HEK293T (cell line): ENCODE data around the gene FBXL7.

Experiments used
- CTCF ChIA-PET: fragments of 350-600 bp; formaldehyde crosslinking; extraction: SDS; loops from one replicate; lab custom pipeline; 2021; ENCODE audit warnings: antibody characterized with exemption, inconsistent platforms; lab: Yijun Ruan, JAX
- POLR2A ChIA-PET: fragments of 350-600 bp; formaldehyde crosslinking; extraction: SDS; loops from one replicate; lab custom pipeline; 2020; ENCODE audit warnings: antibody characterized with exemption, inconsistent platforms; lab: Yijun Ruan, JAX
- DNase-seq: peaks from one replicate; pipeline ENCODE4 v3.0.0; 2012; ENCODE audit warnings: mixed read lengths; ENCODE audit errors: extremely low spot score
- ARNT ChIP-seq: fragments of 450-650 bp; IDR thresholded peaks from 2 replicates; pipeline ENCODE4 v1.6.1; 2017; ENCODE audit warnings: mild to moderate bottlenecking
- BHLHE40 ChIP-seq: fragments of 450-650 bp; IDR thresholded peaks from 2 replicates; pipeline ENCODE4 v1.6.1; 2016; ENCODE audit warnings: mild to moderate bottlenecking, moderate library complexity, borderline replicate concordance
- CTBP1 ChIP-seq: fragments of 450-650 bp; IDR thresholded peaks from 2 replicates; pipeline ENCODE4 v1.6.1; 2016; ENCODE audit warnings: borderline replicate concordance
- ELF4 ChIP-seq: fragments of 450-650 bp; IDR thresholded peaks from 2 replicates; pipeline ENCODE4 v1.6.1; 2017; ENCODE audit warnings: antibody characterized with exemption
- FOXA1 ChIP-seq: fragments of 450-650 bp; IDR thresholded peaks from 2 replicates; pipeline ENCODE4 v1.6.1; 2016; ENCODE audit warnings: mild to moderate bottlenecking
- FOXK2 ChIP-seq: fragments of 450-650 bp; IDR thresholded peaks from 2 replicates; pipeline ENCODE4 v1.6.1; 2016; ENCODE audit warnings: mild to moderate bottlenecking
- FOXM1 ChIP-seq: fragments of 450-650 bp; IDR thresholded peaks from 2 replicates; pipeline ENCODE4 v1.6.1; 2017; ENCODE audit warnings: mild to moderate bottlenecking, borderline replicate concordance
- HDGF ChIP-seq: fragments of 450-650 bp; IDR thresholded peaks from 2 replicates; pipeline ENCODE4 v1.6.1; 2017; ENCODE audit warnings: antibody characterized with exemption, borderline replicate concordance
- L3MBTL2 ChIP-seq: fragments of 450-650 bp; conservative IDR thresholded peaks from 2 replicates; pipeline ENCODE4 v1.6.1; 2016; ENCODE audit warnings: mild to moderate bottlenecking
- LEF1 ChIP-seq: fragments of 450-650 bp; IDR thresholded peaks from 2 replicates; pipeline ENCODE4 v1.6.1; 2017; ENCODE audit warnings: mild to moderate bottlenecking, borderline replicate concordance
- NFRKB ChIP-seq: fragments of 450-650 bp; IDR thresholded peaks from 2 replicates; pipeline ENCODE4 v1.6.1; 2016; ENCODE audit warnings: mild to moderate bottlenecking, moderate library complexity
- PKNOX1 ChIP-seq: fragments of 450-650 bp; IDR thresholded peaks from 2 replicates; pipeline ENCODE4 v1.6.1; 2016
- SP1 ChIP-seq: fragments of 450-650 bp; IDR thresholded peaks from 2 replicates; pipeline ENCODE4 v1.6.1; 2017
- SUZ12 ChIP-seq: fragments of 450-650 bp; IDR thresholded peaks from 2 replicates; pipeline ENCODE4 v1.6.1; 2016; ENCODE audit warnings: mild to moderate bottlenecking
- TARDBP ChIP-seq: fragments of 450-650 bp; IDR thresholded peaks from 2 replicates; pipeline ENCODE4 v1.6.1; 2016
- ZNF384 ChIP-seq: fragments of 450-650 bp; IDR thresholded peaks from 2 replicates; pipeline ENCODE4 v1.6.1; 2016

The FBXL7 gene

GRCh38 chr5:15499528-15500324, at the start of gene FBXL7:
FBXL7 (plus strand) TSS chr5:15500180.
- POLR2A ChIA-PET, result no interaction called here
- CTCF ChIA-PET, result no interaction called here
- TF ChIP-seq PKNOX1, result peak; percentile 86
- no peak for TF ChIP-seq SP1
- no peak for TF ChIP-seq HDGF
- DNase-seq, result peak; percentile 69

- CTCF ChIA-PET, result no interaction called here
- no peak for DNase-seq
- POLR2A ChIA-PET, result no interaction called here
Observed at GRCh38 chr5:15450473-15450872, 49.5 kb upstream of the FBXL7 start.

GRCh38 chr5:15450949-15451348, 49.0 kb upstream of the FBXL7 start:
- no peak for DNase-seq
- POLR2A ChIA-PET, result no interaction called here
- TF ChIP-seq SUZ12 (no peak), FOXA1 (no peak), BHLHE40 (no peak), NFRKB (no peak), ARNT (no peak), ZNF384 (no peak)
- CTCF ChIA-PET, result no interaction called here

More at GRCh38 chr5:15450473-15450872, 49.5 kb upstream of the FBXL7 start:
- TF ChIP-seq SP1 (no peak), LEF1 (no peak), TARDBP (no peak), FOXK2 (no peak), FOXM1 (no peak), HDGF (no peak), FOXA1 (no peak)

DNA sequence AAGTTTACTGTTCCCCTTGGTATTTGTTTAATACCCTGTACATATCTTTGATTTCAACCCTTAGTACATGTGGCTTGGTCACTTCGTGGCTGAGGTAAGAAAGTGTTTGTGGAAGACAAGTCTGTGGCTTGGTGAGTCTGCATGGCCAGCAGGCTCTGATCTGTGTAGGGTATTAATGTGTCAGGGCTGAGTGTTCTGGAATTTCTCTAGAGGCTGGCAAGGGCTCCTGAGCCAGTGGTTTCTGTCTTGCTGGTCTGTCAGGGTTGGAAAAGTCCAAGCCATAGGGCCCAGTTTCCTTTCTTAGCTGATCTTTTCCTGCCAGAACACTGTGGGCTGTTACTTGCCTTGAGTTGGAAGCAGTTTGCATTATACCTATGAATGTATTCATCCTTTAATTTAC, 48.0 kb upstream of the FBXL7 start:
- DNase-seq, result no peak
- no peak for TF ChIP-seq HDGF
- TF ChIP-seq ZNF384, result no peak
- no peak for TF ChIP-seq SP1
- ChIA-PET POLR2A (no interaction called here), CTCF (no interaction called here)

DNA sequence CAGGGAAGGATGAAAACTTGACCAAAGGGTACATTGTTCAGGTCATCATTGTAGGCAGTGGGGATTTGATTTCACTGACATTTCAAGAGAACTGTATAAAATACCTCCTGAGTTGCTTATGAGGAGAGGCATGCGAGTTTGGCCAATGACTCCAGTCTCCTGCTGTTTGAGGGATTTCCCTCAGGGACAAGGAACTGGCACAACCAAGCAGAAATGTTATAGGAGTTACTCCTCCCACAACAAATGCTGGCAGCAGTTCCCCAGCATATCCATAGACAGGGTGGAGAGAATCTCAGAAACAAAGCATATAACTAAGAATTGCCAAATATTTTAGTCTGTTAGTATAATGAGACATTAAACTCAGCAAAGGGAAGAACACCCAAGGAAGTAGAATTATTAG, 47.2 kb upstream of the FBXL7 start:
- no peak for DNase-seq
- POLR2A ChIA-PET, result no interaction called here
- CTCF ChIA-PET, result no interaction called here
- TF ChIP-seq FOXA1, result no peak
- TF ChIP-seq L3MBTL2, result no peak
- no peak for TF ChIP-seq FOXK2
- TF ChIP-seq LEF1, result no peak
- no peak for TF ChIP-seq NFRKB
- TF ChIP-seq FOXM1, result no peak
- no peak for TF ChIP-seq CTBP1
- no peak for TF ChIP-seq ZNF384
- TF ChIP-seq SP1, result no peak
- no peak for TF ChIP-seq ELF4
- TF ChIP-seq ARNT, result no peak
- TF ChIP-seq BHLHE40, result no peak

DNA sequence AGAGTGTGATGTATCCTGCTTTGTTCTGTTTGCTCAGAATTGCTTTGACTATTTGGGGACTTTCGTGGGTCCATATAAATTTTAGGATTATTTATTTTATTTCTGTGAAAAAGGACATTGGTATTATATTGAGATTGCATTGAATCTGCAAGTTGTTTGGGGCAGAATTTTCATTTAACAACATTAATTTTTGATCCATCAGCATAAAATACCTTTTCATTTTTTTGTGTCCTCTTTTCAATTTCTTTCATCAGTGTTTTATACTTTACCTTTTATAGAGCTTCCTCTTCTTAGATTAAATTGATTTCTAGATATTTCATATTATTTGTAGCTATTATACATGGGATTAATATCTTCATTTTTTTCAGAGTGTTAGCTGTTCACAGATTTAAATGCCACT, 40.8 kb upstream of the FBXL7 start:
- ChIA-PET POLR2A (no interaction called here), CTCF (no interaction called here)
- TF ChIP-seq SUZ12, result no peak
- TF ChIP-seq SP1, result no peak
- TF ChIP-seq CTBP1, result no peak
- TF ChIP-seq BHLHE40, result no peak
- no peak for TF ChIP-seq L3MBTL2
- TF ChIP-seq HDGF, result no peak
- TF ChIP-seq FOXM1, result no peak
- TF ChIP-seq LEF1, result no peak
- TF ChIP-seq NFRKB, result no peak
- no peak for TF ChIP-seq FOXA1
- no peak for TF ChIP-seq FOXK2
- no peak for TF ChIP-seq TARDBP
- TF ChIP-seq ZNF384, result no peak
- no peak for TF ChIP-seq PKNOX1
- TF ChIP-seq ELF4, result no peak
- TF ChIP-seq ARNT, result no peak
- DNase-seq, result no peak

DNA sequence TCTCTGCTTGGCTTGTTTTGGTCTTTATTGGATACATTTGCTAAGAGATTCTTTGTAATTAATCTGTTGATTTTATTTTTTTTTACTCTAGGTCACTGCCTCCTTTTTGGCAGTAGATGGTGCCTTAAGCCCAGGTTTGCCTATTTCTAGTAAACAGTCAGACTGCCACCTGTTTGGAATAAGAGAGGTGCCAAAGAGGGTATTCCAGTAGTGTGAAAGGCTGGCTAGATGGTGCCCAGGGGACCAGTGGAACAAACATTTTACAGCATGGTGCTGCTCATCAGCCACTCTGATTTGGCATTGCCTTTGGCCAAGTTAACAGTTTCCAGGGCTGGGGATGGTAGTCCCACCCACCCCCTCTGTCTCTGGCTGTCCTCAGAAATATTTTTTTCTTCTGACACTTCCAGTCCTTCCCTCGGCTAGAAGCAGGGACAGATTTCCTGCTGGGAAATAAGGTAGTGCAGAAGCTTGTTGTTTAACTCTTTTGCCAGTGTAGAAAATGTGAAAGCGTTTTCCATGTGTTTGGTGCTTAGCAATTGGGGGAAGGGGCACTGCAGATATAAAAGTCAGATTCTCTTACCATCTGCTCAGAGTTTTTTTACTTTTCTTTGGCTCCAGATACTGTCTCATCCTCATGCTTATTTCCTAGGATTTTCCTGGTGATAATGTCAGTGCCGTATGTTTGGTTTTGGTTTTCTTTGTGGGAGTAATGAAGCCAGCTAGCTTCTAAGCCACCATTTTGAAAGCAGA, 36.6 kb upstream of the FBXL7 start:
- no peak for DNase-seq
- TF ChIP-seq FOXM1 (no peak), SUZ12 (no peak), HDGF (no peak), CTBP1 (no peak), ZNF384 (no peak), ELF4 (no peak), SP1 (no peak), TARDBP (no peak)
- CTCF ChIA-PET, result no interaction called here
- POLR2A ChIA-PET, result no interaction called here
